HG02884 (cell line): ENCODE results near the gene PSIP1.
"Not testable (repeated sequence)": the region's sequence is repeated elsewhere in the genome, so short reads cannot be mapped to it uniquely, and the experiment has no call there.

Experiments
- ATAC-seq: cut with Tn5 transposase; IDR thresholded peaks from one replicate; pipeline ENCODE4 v1.9.1; 2021; ENCODE audit warnings: mild to moderate bottlenecking, moderate library complexity; ENCODE audit not compliant: unreplicated experiment

Gene PSIP1

GRCh38 chr9:15433661-15434060 is 77.1 kb downstream of the PSIP1 start:
- peak; percentile 68 for ATAC-seq

DNA sequence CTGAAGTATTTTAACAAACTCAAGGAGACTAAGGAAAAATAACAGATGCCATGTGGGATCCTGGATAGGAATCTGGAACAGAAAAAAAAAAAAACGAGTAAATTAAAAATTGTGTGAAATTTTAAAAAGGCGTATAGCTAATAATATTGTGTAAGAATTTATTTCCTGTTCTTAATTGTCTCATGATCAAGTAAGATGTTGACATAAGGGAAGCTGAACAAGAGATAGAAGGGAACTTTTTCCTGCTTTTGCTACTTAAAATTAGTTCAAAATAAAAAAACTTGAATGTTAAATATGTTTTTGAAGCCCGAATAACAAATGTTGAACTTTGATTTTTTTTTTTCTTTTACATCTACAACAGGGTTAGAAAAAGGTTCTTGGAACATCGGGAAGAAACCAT is 77.6 kb downstream of the PSIP1 start:
- no peak for ATAC-seq

GRCh38 chr9:15430920-15431844 is 79.6 kb downstream of the PSIP1 start:
- no peak for ATAC-seq

GRCh38 chr9:15427702-15428101 is 83.1 kb downstream of the PSIP1 start:
- not testable (repeated sequence) for ATAC-seq

- ATAC-seq = peak; percentile 41
Measured at GRCh38 chr9:15426019-15426418, 84.8 kb downstream of the PSIP1 start.

GRCh38 chr9:15423231-15423985 is 87.4 kb downstream of the PSIP1 start:
- ATAC-seq = peak; percentile 1

GRCh38 chr9:15422372-15423230 is 88.2 kb downstream of the PSIP1 start, which contains the start of gene SNAPC3:
Gene SNAPC3 (plus strand): TSS chr9:15422876. CDS start chr9:15422880, 4 bp downstream.
- peak; percentile 94 for ATAC-seq

DNA sequence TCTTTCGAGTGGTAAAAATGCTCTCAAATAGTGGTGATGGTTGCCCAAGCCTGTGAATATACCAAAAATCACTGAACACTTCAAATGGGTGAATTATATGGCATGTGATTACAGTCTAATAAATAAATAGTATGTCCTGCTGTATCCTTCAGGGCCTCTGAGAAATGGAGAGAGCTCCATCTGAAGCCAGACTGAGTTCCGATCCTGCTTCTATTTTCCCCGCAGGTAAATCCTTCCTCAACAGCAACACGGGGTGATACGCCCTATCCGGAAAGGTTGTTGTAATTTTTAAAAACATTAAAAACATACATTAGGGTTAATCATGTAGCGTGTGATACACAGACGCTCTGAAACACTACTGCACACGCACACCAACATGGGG is 88.8 kb downstream of the PSIP1 start:
- no peak for ATAC-seq

GRCh38 chr9:15421532-15421931 is 89.2 kb downstream of the PSIP1 start:
- ATAC-seq = no peak

DNA sequence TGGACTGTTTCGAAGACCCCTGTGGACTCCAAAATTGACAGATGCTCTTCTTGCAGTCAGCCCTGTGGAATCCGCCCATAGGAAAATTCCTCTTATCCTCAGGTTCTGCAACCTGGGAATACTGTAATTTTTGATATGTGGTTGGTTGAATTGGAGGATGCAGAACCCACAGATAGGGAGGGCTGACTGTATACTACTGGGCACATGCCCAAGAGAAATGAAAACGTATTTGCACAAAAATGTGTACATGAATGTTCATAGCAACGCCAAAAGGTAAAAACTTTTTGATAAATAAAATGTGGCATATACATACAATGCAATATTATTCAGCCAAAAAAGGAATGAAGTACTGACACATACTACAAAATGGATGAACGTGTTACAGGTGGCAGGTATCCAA is 90.0 kb downstream of the PSIP1 start:
- no peak for ATAC-seq

- no peak for ATAC-seq
Measured at GRCh38 chr9:15417626-15418025, 93.1 kb downstream of the PSIP1 start.

GRCh38 chr9:15416880-15417279 is 93.9 kb downstream of the PSIP1 start:
- no peak for ATAC-seq
